ENCODE measurements around the gene DYNC2I2.

DNA sequence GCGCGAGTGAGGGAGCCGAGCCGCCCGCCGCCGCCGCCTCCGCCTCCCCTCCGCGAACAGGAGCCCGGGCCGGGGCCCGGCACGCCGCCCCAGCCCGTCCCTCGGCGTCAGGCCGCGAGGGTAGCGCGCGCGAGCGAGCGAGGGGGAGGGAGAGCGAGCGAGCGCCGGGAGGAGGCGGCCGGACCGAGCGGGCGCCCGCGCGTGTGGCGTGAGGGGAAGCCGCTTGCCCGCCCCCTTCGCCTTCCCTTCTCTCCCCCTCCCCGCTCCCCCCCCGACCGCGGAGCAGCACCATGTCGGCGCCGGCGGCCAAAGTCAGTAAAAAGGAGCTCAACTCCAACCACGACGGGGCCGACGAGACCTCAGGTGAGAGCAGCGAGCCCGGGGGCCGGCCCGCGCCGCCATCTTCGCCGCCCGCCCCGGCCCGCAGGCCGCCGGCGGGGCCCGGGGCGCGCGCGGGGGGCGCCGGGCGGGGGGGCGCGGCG lies 32.7 kb upstream of the DYNC2I2 start:
- TF ChIP-seq, protein P1, sequence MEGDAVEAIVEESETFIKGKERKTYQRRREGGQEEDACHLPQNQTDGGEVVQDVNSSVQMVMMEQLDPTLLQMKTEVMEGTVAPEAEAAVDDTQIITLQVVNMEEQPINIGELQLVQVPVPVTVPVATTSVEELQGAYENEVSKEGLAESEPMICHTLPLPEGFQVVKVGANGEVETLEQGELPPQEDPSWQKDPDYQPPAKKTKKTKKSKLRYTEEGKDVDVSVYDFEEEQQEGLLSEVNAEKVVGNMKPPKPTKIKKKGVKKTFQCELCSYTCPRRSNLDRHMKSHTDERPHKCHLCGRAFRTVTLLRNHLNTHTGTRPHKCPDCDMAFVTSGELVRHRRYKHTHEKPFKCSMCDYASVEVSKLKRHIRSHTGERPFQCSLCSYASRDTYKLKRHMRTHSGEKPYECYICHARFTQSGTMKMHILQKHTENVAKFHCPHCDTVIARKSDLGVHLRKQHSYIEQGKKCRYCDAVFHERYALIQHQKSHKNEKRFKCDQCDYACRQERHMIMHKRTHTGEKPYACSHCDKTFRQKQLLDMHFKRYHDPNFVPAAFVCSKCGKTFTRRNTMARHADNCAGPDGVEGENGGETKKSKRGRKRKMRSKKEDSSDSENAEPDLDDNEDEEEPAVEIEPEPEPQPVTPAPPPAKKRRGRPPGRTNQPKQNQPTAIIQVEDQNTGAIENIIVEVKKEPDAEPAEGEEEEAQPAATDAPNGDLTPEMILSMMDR (IDR thresholded peaks at IDR 0.05), result no peak
- TF ChIP-seq POLR2A (IDR thresholded peaks at IDR 0.05), result no peak
